GM12878 (cell line): Measurements from ENCODE around the gene TARBP1. TPM values are rescaled to one million over a fixed set of nuclear protein-coding genes. Genes with fewer than 3 reads are reported as not detected.

Source experiments
- ATAC-seq: fragments of 200-7000 bp; cut with Tn5 transposase; 3 replicates; pipeline ENCODE4 v1.9.1; 2020; ENCODE audit warnings: mild to moderate bottlenecking, moderate library complexity
- BruUV-seq: library from RNA; stranded (reverse); fragments of 400-500 nt; replicated peaks from 2 replicates; lab custom pipeline; 2021; lab: Mats Ljungman, UMichigan
- CTCF ChIA-PET: fragments of 300-600 bp; sonication (Branson Sonifier 250); formaldehyde crosslinking; extraction: SDS; loops from one replicate; lab custom pipeline; 2021; ENCODE audit warnings: inconsistent platforms; lab: Yijun Ruan, JAX
- POLR2A ChIA-PET: fragments of 350-600 bp; formaldehyde crosslinking; extraction: SDS; loops from one replicate; lab custom pipeline; 2021; ENCODE audit warnings: inconsistent platforms; lab: Charles Lee
- RAD21 ChIA-PET: fragments of 300-600 bp; sonication (Branson Sonifier 250); formaldehyde crosslinking; loops from one replicate; lab custom pipeline; 2023; ENCODE audit warnings: antibody characterized with exemption; ENCODE audit not compliant: unreplicated experiment; lab: Charles Lee
- SMC1A ChIA-PET: fragments of 300-600 bp; sonication (Branson Sonifier 250); formaldehyde crosslinking; loops from one replicate; lab custom pipeline; 2023; ENCODE audit not compliant: unreplicated experiment, uncharacterized antibody; lab: Charles Lee
- DNase-seq: peaks from one replicate; pipeline ENCODE4 v3.0.0-alpha.2; 2011; ENCODE audit warnings: low read depth, low spot score
- FAIRE-seq: peaks from 3 replicates; lab custom pipeline; 2011; peaks lifted over from hg19 to GRCh38; lab: Jason Lieb, UNC
- H2AFZ ChIP-seq: 2 replicates; pipeline ENCODE4 v1.6.0; 2011; ENCODE audit warnings: low read depth, low read length, control low read depth; ENCODE audit not compliant: control insufficient read depth
- H3K27ac ChIP-seq: 2 replicates; pipeline ENCODE4 v1.5.1; 2011; ENCODE audit warnings: control low read depth; ENCODE audit not compliant: control insufficient read depth, insufficient read depth
- H3K27me3 ChIP-seq, 2 experiments: replicated peaks in 1 of 2; 2 replicates each; pipeline versions ENCODE4 v1.6.0 to v1.6.1; 2011; ENCODE audit warnings: low read length in 1 of 2; ENCODE audit not compliant: control insufficient read depth in 2 of 2, insufficient read depth in 2 of 2
- H3K36me3 ChIP-seq, 2 experiments: 2 replicates each; pipeline ENCODE4 v1.5.1; 2011; ENCODE audit warnings: low read length in 1 of 2; ENCODE audit not compliant: control insufficient read depth in 2 of 2, insufficient read depth in 2 of 2
- H3K4me1 ChIP-seq: 2 replicates; pipeline ENCODE4 v1.6.1; 2011; ENCODE audit warnings: mild to moderate bottlenecking, low read length, moderate library complexity, mixed read lengths; ENCODE audit not compliant: control insufficient read depth, insufficient read depth
- H3K4me2 ChIP-seq: 2 replicates; pipeline ENCODE4 v1.6.0; 2011; ENCODE audit warnings: control low read depth; ENCODE audit not compliant: control insufficient read depth, insufficient read depth
- H3K4me3 ChIP-seq: fragments of 200-600 bp; sonication (generic); 2 replicates; pipeline ENCODE4 v1.5.1; 2016
- H3K79me2 ChIP-seq: 2 replicates; pipeline ENCODE4 v1.6.0; 2011; ENCODE audit warnings: low read length; ENCODE audit not compliant: control insufficient read depth, insufficient read depth
- H3K9ac ChIP-seq: 2 replicates; pipeline ENCODE4 v1.8.0; 2011; ENCODE audit warnings: low read length, control low read depth, mixed read lengths; ENCODE audit not compliant: control insufficient read depth, insufficient read depth
- H3K9me3 ChIP-seq: replicated peaks from 3 replicates; pipeline ENCODE4 v1.5.1; 2011; ENCODE audit warnings: mild to moderate bottlenecking, low read length; ENCODE audit not compliant: control insufficient read depth, insufficient read depth
- H4K20me1 ChIP-seq: 2 replicates; pipeline ENCODE4 v1.6.0; 2011; ENCODE audit not compliant: control insufficient read depth, insufficient read depth
- EED ChIP-seq: sonication (generic); IDR thresholded peaks from 2 replicates; pipeline ENCODE4 v1.6.1; 2016; ENCODE audit warnings: antibody characterized with exemption, low read depth
- EZH2 ChIP-seq: IDR thresholded peaks from 2 replicates; pipeline ENCODE4 v1.6.1; 2012; ENCODE audit warnings: low read depth, mild to moderate bottlenecking, control low read depth, inconsistent platforms, low read length, borderline replicate concordance; ENCODE audit not compliant: control insufficient read depth
- JUNB ChIP-seq: IDR thresholded peaks from 2 replicates; pipeline ENCODE4 v1.6.1; 2016; ENCODE audit warnings: antibody characterized with exemption, mild to moderate bottlenecking
- NFYB ChIP-seq: IDR thresholded peaks from 2 replicates; pipeline ENCODE4 v1.6.1; 2011; ENCODE audit warnings: low read depth, mild to moderate bottlenecking, low read length, improper control_type of control experiment, moderate library complexity; ENCODE audit not compliant: insufficient read depth
- STAT3 ChIP-seq: IDR thresholded peaks from 2 replicates; pipeline ENCODE4 v1.6.1; 2011; ENCODE audit warnings: low read depth, low read length, improper control_type of control experiment
- WGBS: methylation state at CpG from one replicate; pipeline ENCODE4 v1.1.6; 2016; ENCODE audit warnings: low lambda C conversion rate; ENCODE audit not compliant: insufficient replicate concordance, insufficient coverage; ENCODE audit errors: missing lambda C conversion rate; 5-methylcytosine and 5-hydroxymethylcytosine counted together
- in situ Hi-C: fragments of 300-500 bp; cut with MboI; formaldehyde crosslinking; loops from 9 replicates; pipeline ENCODE4 v1.14.3; 2018; ENCODE audit warnings: mixed read lengths
- intact Hi-C: fragments of 100-400 bp; cut with micrococcal nuclease; formaldehyde crosslinking; loops from one replicate; pipeline ENCODE4 v1.14.2; 2022; ENCODE audit not compliant: unreplicated experiment
- polyA plus RNA-seq, 11 experiments: library from polyadenylated mRNA; depleted of rRNA in 4 of 11; unstranded in 6 of 11; stranded (reverse) in 5 of 11; fragments of >200 nt; fragmentation: Nextera tagmentation in 4 of 11; fragmentation: Illumina TruSeq in 1 of 11; extraction: Ambion mirVana in 4 of 11; extraction: Trizol in 1 of 11; gene quantifications; 1 replicate in 1 of 11; 2 replicates in 10 of 11; pipeline versions ENCODE4 v1.2.1 to v1.2.3, GENCODE V29; 2011 to 2016; ENCODE audit warnings: inconsistent platforms in 2 of 11, missing spikeins in 2 of 11, low read depth in 1 of 11
- total RNA-seq, 4 experiments: library from RNA; depleted of rRNA in 3 of 4; stranded (reverse); fragments of >200 nt in 3 of 4; fragmentation: Illumina TruSeq in 1 of 4; extraction: Trizol in 1 of 4; gene quantifications; 2 replicates each; pipeline versions ENCODE4 v1.2.1 to v1.2.3, GENCODE V29; 2013 to 2021

The TARBP1 gene
- total and polyA plus RNA-seq, 10 of the 15 experiments (the other 5 are each of a cell fraction or from before 2014, with no cell fraction given), result 10.8 to 94.4 (median 35.3) TPM

GRCh38 chr1:234388094-234388493, 90.9 kb downstream of the TARBP1 start:
- TF ChIP-seq EZH2, result no peak
- peaks cover 0 to 18% of the 10 kb centered on the region in 2 experiments; a peak in 3 of 4 replicates for H3K36me3 ChIP-seq
- FAIRE-seq, result no peak
- no peaks in the 10 kb centered on the region for H3K9me3 ChIP-seq
- RAD21 ChIA-PET, result interaction anchor here (0.9 kb wide), 1 partner anchor 14 kb away, joined by 3 read pairs; the partner anchor contains the start of gene COA6
- no peak overlapping the region for H3K4me3 ChIP-seq
- no peak for ATAC-seq
- WGBS, result 90% methylated on average over 6 of the region's 6 CpGs
- POLR2A ChIA-PET, result interaction anchor here (0.6 to 1.5 kb wide), 2 partner anchors 11 to 888 kb away, joined by 3 to 5 read pairs; no protein-coding TSS in a partner anchor
- intact Hi-C loops (no loop called here), in situ Hi-C loops (no loop called here)
- H3K4me2 ChIP-seq, result no peak overlapping the region
- no peak overlapping the region for H3K9ac ChIP-seq
- H3K79me2 ChIP-seq, result no peaks in the 10 kb centered on the region
- no peak overlapping the region for H2AFZ ChIP-seq
- no peak for DNase-seq
- no peaks in the 10 kb centered on the region for H4K20me1 ChIP-seq
- H3K4me1 ChIP-seq, result no peaks in the 10 kb centered on the region
- no TSS peak for BruUV-seq
- SMC1A ChIA-PET, result interaction anchor here (0.9 to 1.5 kb wide), 4 partner anchors 11 to 90 kb away, joined by 3 read pairs; no protein-coding TSS in a partner anchor
- no peak overlapping the region for H3K27ac ChIP-seq
- CTCF ChIA-PET, result interaction anchor here (1.4 kb wide), 1 partner anchor 14 kb away, joined by 4 read pairs; no protein-coding TSS in a partner anchor
- H3K27me3 ChIP-seq, result no peaks in the 10 kb centered on the region

- H3K79me2 ChIP-seq, result no peaks in the 10 kb centered on the region
- in situ Hi-C loops, result no loop called here
- H3K36me3 ChIP-seq, result peaks cover 0 to 7% of the 10 kb centered on the region in 2 experiments; a peak in 1 of 4 replicates
- peak overlapping the region; percentile 21 for H3K27ac ChIP-seq
- ChIA-PET SMC1A (interaction anchor here (0.6 to 1.7 kb wide), 8 partner anchors 12 to 1109 kb away, joined by 3 to 6 read pairs (median 4); partner anchors contain the start of gene COA6), CTCF (interaction anchor here (0.7 to 1.5 kb wide), 4 partner anchors 9 to 841 kb away, joined by 3 to 6 read pairs (median 3); partner anchors contain the start of gene COA6), RAD21 (interaction anchor here (0.7 to 1.8 kb wide), 2 partner anchors 13 to 32 kb away, joined by 3 to 6 read pairs; no protein-coding TSS in a partner anchor), POLR2A (interaction anchor here (0.7 to 1.5 kb wide), 5 partner anchors 12 to 129 kb away, joined by 3 to 13 read pairs (median 3); partner anchors contain the start of gene COA6)
- peak overlapping the region; percentile 29 for H2AFZ ChIP-seq
- peak overlapping the region; percentile 1; the same call in 1 of the 2 replicates for H3K4me2 ChIP-seq
- TF ChIP-seq NFYB, result no peak
- no peak for TF ChIP-seq EED
- no peak for TF ChIP-seq STAT3
- TF ChIP-seq JUNB, result 0 out of 2 replicates have a peak, but pooled peaks have one; percentile 5
- DNase-seq (no peak), ATAC-seq (no peak; the same call in none of the 3 replicates), FAIRE-seq (peak; percentile 27)
- WGBS, result 31% methylated on average over 6 of the region's 6 CpGs
- H3K9ac ChIP-seq, result 0 out of 2 replicates have a peak overlapping the region, but pooled peaks have one; percentile 2
- H4K20me1 ChIP-seq, result no peaks in the 10 kb centered on the region
- BruUV-seq, result no TSS peak
- intact Hi-C loops, result no loop called here
- no peaks in the 10 kb centered on the region for H3K4me1 ChIP-seq
- H3K9me3 ChIP-seq, result no peaks in the 10 kb centered on the region
- H3K4me3 ChIP-seq, result peak overlapping the region; percentile 20; the same call in 1 of the 2 replicates
- H3K27me3 ChIP-seq, result no peaks in the 10 kb centered on the region
These were observed 92.9 kb downstream of the TARBP1 start for GRCh38 chr1:234386122-234386521.
